ENCODE results near the gene MEGF11. TPM values are rescaled to one million over a fixed set of nuclear protein-coding genes. Genes with fewer than 3 reads are reported as not detected.
A peak's percentile ranks its signal among the peaks of the same experiment; 100 is the strongest.

The MEGF11 gene
- total RNA-seq, 1 experiment from 2014 or later: 1.2 TPM

DNA sequence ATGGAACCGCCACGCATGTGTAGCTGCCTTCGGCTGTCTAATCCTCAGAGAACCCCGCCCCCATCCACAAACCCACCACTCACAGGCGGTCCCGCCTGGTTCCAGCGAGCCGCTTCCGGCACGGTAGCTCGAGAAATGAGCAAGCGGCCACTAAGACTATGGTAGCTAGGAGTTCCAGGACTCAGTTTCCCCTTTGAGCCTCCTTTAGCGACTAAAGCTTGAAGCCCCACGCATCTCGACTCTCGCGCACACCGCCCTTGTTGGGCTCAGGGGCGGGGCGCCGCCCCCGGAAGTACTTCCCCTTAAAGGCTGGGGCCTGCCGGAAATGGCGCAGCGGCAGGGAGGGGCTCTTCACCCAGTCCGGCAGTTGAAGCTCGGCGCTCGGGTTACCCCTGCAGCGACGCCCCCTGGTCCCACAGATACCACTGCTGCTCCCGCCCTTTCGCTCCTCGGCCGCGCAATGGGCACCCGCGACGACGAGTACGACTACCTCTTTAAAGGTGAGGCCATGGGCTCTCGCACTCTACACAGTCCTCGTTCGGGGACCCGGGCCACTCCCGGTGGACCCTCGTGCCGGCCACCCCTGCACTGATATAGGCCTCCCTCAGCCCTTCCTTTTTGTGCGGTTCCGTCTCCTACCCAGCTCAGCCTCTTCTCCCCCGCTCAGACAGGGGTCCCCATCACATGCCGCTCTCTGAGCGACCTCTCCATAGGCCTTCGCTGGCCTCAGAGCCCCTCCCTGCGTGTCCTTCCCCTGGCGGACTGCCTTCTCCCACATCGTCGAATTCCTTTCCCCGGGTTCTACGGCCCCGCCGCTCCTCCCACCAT lies 384.2 kb downstream of the MEGF11 start, which contains the start of gene RAB11A:
Gene RAB11A (plus strand): TSS at position 366 of the 828 bp plus-strand sequence. CDS start 95 bp downstream, at position 461.
- H4K91ac ChIP-seq (ENCODE audit: insufficient read length, low read depth, low read length): no peak within 1 kb of the TSS
- H4K20me1 ChIP-seq (ENCODE audit: control insufficient read depth, insufficient read depth, insufficient read length): no peaks in the 10 kb centered on the region
- no peak within 1 kb of the TSS for H4K5ac ChIP-seq (ENCODE audit: insufficient read length, low read depth, low read length)
- H2BK20ac ChIP-seq (ENCODE audit: low read depth, low read length, poor library complexity, severe bottlenecking): no peak within 1 kb of the TSS
- H3K4me2 ChIP-seq (ENCODE audit: insufficient read depth, insufficient read length, low read length): peak within 1 kb of the TSS; percentile 85
- H3K23me2 ChIP-seq (ENCODE audit: insufficient read length, low read depth, low read length, poor library complexity, severe bottlenecking): peaks cover 4% of the 10 kb centered on the region
- peak within 1 kb of the TSS; percentile 92 for H3K18ac ChIP-seq (ENCODE audit: insufficient read length, low read depth, low read length)
- no peak within 1 kb of the TSS for H3K56ac ChIP-seq (ENCODE audit: insufficient read length, low read depth, low read length)
- no peak within 1 kb of the TSS for H2BK12ac ChIP-seq (ENCODE audit: insufficient read length, low read depth, low read length)
- no peak within 1 kb of the TSS for H2BK5ac ChIP-seq (ENCODE audit: insufficient read length, low read length)
- no peak within 1 kb of the TSS for H3K27ac ChIP-seq (ENCODE audit: insufficient read length, low read depth, low read length)
- H3K79me2 ChIP-seq (ENCODE audit: insufficient read depth, low read length): peaks cover 17% of the 10 kb centered on the region; the same call in 1 of the 2 replicates
- H3K27ac Mint-ChIP-seq: peak within 1 kb of the TSS; percentile 99 to 100 (median 99)
- H2AK5ac ChIP-seq (ENCODE audit: insufficient read length, low read length): no peak within 1 kb of the TSS
- peak within 1 kb of the TSS; percentile 86 for H3K9ac ChIP-seq (ENCODE audit: extremely low read depth, insufficient read length, low read length)
- no peaks in the 10 kb centered on the region for H3K9me3 ChIP-seq (ENCODE audit: control insufficient read depth, low read depth, low read length)
- DNase-seq: peak; percentile 97
- no peak within 1 kb of the TSS for H2BK15ac ChIP-seq (ENCODE audit: low read depth, low read length)
- H3K4me1 Mint-ChIP-seq: peaks cover 13 to 15% of the 10 kb centered on the region in 2 experiments
- WGBS (ENCODE audit: extremely low coverage, insufficient read length, low lambda C conversion rate): no CpG with 5 or more reads among the region's 62 CpGs
- no peak within 1 kb of the TSS for H3K23ac ChIP-seq (ENCODE audit: insufficient read length, low read depth, low read length)
- H3K4me3 Mint-ChIP-seq: peak within 1 kb of the TSS; percentile 100
- H4K8ac ChIP-seq (replicated peaks; ENCODE audit: insufficient read length, low read depth, low read length): no peak within 1 kb of the TSS
- H2BK120ac ChIP-seq (ENCODE audit: low read depth, low read length, poor library complexity, severe bottlenecking): no peak within 1 kb of the TSS
- H2AFZ ChIP-seq (ENCODE audit: low read length): no peak within 1 kb of the TSS
- TF ChIP-seq, protein P1, sequence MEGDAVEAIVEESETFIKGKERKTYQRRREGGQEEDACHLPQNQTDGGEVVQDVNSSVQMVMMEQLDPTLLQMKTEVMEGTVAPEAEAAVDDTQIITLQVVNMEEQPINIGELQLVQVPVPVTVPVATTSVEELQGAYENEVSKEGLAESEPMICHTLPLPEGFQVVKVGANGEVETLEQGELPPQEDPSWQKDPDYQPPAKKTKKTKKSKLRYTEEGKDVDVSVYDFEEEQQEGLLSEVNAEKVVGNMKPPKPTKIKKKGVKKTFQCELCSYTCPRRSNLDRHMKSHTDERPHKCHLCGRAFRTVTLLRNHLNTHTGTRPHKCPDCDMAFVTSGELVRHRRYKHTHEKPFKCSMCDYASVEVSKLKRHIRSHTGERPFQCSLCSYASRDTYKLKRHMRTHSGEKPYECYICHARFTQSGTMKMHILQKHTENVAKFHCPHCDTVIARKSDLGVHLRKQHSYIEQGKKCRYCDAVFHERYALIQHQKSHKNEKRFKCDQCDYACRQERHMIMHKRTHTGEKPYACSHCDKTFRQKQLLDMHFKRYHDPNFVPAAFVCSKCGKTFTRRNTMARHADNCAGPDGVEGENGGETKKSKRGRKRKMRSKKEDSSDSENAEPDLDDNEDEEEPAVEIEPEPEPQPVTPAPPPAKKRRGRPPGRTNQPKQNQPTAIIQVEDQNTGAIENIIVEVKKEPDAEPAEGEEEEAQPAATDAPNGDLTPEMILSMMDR (conservative IDR thresholded peaks at IDR 0.05): peak; percentile 38; the same call in 2 of the 3 replicates
- H3K14ac ChIP-seq (ENCODE audit: insufficient read depth, low read length): peak within 1 kb of the TSS; percentile 94
- no peaks in the 10 kb centered on the region for H3K79me1 ChIP-seq (ENCODE audit: insufficient read depth, low read depth, low read length, poor library complexity, severe bottlenecking)
- peaks cover 3 to 5% of the 10 kb centered on the region in 2 experiments; a peak in 3 of 5 replicates for H3K9me3 Mint-ChIP-seq
- H3T11ph ChIP-seq (ENCODE audit: low read length): no peak within 1 kb of the TSS
- no peaks in the 10 kb centered on the region for H3K4me1 ChIP-seq (ENCODE audit: insufficient read depth, low read length)
- H3K36me3 Mint-ChIP-seq (ENCODE audit: insufficient read depth in 1 of 3, low read depth in 3 of 3): peaks cover 0 to 3% (median 1%) of the 10 kb centered on the region in 3 experiments; a peak in 4 of 7 replicates
- H3K4ac ChIP-seq (ENCODE audit: low read depth, low read length): no peak within 1 kb of the TSS
- no peaks in the 10 kb centered on the region for H3K27me3 ChIP-seq (ENCODE audit: insufficient read depth, low read length)
- peaks cover 5% of the 10 kb centered on the region; the same call in 1 of the 2 replicates for H3K27me3 Mint-ChIP-seq (ENCODE audit: low read depth)
